LNCAP (cell line): Measurements from ENCODE around the gene AIRE.
"Not testable (repeated sequence)": the region's sequence is repeated elsewhere in the genome, so short reads cannot be mapped to it uniquely, and the experiment has no call there.

Experiments used
- TF ChIP-seq, protein P1 (sequence below): fragments of 450-650 bp; IDR thresholded peaks from 2 replicates; pipeline ENCODE4 v1.5.1; 2017; ENCODE audit warnings: mild to moderate bottlenecking

AIRE gene

DNA sequence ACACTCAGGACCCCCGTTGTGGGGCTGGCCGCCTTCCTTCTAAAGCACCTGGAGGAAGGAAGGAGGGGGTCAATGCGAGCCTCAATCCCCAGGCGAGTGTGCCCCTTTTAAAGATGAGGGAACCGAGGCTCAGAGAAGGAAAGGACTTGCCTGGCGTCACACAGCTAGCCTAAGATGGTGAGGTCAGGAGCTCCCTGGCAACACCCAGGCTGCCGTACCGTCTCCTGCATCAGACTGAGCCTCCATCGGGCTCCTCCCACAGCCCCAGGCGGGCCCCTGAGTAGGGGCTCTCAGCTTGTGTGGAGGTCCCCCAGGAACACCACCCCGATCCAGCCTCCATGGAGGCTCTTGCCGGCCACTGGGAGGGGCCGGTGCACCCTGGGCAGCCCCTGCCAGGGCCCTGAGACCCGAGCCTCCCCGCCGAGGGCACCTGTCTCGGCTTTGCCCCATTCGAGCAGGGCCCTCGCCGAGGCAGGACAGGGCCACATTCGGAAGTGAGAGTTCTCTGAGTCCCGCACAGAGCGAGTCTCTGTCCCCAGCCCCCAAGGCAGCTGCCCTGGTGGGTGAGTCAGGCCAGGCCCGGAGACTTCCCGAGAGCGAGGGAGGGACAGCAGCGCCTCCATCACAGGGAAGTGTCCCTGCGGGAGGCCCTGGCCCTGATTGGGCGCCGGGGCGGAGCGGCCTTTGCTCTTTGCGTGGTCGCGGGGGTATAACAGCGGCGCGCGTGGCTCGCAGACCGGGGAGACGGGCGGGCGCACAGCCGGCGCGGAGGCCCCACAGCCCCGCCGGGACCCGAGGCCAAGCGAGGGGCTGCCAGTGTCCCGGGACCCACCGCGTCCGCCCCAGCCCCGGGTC, at the start of gene AIRE:
TSS of gene AIRE (plus strand) at position 739 of the 855 bp plus-strand sequence. CDS start 131 bp downstream, outside the sequence.
- TF ChIP-seq, protein P1, sequence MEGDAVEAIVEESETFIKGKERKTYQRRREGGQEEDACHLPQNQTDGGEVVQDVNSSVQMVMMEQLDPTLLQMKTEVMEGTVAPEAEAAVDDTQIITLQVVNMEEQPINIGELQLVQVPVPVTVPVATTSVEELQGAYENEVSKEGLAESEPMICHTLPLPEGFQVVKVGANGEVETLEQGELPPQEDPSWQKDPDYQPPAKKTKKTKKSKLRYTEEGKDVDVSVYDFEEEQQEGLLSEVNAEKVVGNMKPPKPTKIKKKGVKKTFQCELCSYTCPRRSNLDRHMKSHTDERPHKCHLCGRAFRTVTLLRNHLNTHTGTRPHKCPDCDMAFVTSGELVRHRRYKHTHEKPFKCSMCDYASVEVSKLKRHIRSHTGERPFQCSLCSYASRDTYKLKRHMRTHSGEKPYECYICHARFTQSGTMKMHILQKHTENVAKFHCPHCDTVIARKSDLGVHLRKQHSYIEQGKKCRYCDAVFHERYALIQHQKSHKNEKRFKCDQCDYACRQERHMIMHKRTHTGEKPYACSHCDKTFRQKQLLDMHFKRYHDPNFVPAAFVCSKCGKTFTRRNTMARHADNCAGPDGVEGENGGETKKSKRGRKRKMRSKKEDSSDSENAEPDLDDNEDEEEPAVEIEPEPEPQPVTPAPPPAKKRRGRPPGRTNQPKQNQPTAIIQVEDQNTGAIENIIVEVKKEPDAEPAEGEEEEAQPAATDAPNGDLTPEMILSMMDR, result no peak

DNA sequence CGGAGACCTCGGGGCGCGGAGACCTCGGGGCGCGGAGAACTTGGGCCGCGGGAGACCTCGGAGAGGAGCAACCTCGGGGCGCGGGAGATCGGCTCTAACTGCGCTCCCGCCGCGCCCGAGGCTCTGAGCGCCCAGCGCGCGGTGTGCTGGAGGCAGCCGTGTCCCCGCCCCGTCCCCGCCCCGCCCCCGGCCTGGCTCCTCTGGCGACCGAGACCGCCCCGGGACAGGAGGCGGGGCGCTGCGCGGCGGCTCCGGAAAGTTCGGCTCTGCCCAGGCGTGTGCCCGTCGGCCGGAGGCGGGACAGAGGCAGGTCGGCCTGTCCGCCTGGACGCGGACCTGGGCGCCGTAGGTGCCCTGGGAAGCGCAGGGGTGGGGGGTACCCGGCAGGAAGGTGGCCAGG, 44.8 kb upstream of the AIRE start, which contains the start of gene ICOSLG:
TSS of gene ICOSLG (minus strand) at position 102 of the 400 bp plus-strand sequence. CDS start 126 bp downstream, outside the sequence.
- TF ChIP-seq, protein P1, result not testable (repeated sequence)

GRCh38 chr21:44253832-44254710, 31.6 kb upstream of the AIRE start:
- TF ChIP-seq, protein P1, result no peak

GRCh38 chr21:44255511-44255981, 30.1 kb upstream of the AIRE start:
- TF ChIP-seq, protein P1, result no peak

DNA sequence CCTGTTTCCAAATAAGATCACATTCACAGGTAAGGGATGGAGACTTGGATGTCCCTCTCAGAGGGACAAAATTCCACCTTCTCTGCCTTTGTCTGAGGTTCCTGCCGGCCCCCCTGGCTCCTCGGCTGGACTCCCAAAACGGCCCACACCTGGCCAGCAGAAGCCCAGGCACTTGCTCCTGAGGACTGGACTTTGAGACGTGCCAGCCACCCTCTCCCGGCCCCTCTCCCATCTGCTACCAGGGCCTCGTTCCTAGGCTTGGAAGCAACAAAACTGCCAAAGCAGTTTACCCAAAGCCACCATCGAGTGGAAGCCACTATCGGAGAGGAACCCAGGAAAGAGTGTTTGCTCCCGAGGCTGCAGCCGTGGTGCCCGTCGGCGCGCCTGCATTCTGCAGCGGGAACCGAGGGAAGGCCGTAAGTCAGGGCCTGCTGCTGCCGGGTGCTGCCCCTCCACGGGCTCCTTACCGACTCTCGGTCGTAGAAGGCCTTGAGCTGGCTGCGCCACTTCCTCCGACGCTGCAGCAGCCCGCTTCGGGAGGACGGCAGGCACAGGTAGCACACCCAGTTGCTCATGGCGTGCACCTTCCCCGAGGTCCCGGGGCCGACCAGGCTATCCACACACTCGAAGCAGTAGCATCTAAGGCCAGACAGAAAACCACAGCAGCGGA, 27.5 kb upstream of the AIRE start:
- TF ChIP-seq, protein P1, result no peak

DNA sequence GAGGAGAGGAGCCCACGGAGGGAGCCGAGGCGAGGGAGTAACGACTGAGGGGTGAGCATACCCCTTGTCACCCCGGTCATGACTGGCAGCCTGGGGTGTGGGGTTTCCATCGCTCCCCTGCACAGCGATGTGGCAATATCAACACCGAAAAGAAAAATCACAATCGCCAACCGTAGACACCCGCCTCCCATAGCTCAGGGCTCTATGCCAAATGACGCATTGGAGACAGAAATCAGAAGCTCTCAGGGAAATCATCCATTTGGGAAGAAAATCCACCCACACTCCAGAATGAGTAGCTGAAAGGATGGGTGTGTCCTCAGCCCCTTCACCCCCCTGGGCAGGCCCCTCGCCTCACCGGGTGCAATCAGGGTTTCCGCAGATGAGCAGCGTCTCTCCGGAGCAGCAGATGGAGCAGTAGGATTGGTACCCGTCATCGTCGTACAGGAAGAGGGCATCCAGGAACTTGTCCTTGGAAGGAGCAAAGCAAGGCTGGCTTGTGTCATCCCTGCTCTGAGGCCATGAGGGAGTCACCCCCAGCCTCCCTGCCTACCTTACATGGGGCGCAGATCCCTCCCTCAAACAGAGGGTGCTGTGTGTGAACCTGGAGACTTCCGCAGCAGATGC, 26.5 kb upstream of the AIRE start:
- TF ChIP-seq, protein P1, result no peak

- TF ChIP-seq, protein P1, result no peak
Measured at GRCh38 chr21:44260066-44260465, 25.6 kb upstream of the AIRE start.
